Measurements from ENCODE around the gene KRTAP21-3.
"Not testable (repeated sequence)": the region's sequence is repeated elsewhere in the genome, so short reads cannot be mapped to it uniquely, and the experiment has no call there.

KRTAP21-3 gene, protein sequence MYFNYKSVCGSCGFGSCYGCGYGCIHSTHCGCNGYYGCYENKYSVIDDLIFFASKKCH

DNA sequence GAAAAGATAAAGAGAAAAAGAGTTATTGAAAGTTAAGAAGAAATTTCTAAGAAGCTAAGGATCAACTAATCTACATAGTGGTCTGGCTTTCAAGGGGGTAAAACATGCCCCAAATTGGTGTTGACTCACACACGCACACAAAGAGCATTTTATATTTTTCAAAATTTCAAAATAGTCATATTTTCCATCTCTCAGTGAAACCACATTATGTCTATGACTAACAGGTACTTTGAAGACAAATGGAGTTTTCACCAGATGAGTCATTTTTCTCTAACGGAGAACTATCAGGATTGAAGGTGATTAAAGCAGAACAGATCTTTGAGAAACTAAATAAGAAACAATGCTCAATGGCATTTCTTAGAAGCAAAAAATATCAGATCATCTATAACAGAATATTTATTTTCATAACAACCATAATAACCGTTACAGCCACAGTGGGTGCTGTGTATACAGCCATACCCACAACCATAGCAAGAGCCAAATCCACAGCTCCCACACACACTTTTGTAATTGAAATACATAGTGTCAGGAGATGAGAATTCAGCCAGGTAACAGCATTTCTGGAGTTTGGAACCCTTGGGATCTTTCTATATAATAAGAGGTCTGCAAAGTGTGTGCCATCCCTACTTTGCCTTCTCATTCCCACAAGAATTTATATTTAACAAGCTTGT lies at the start of gene KRTAP21-3:
KRTAP21-3 (minus strand) TSS at position 539 of the 671 bp plus-strand sequence; CDS start at position 521, 18 bp downstream.
- DNase-seq (ENCODE audit: low read depth in 3 of 3), result no peak

DNA sequence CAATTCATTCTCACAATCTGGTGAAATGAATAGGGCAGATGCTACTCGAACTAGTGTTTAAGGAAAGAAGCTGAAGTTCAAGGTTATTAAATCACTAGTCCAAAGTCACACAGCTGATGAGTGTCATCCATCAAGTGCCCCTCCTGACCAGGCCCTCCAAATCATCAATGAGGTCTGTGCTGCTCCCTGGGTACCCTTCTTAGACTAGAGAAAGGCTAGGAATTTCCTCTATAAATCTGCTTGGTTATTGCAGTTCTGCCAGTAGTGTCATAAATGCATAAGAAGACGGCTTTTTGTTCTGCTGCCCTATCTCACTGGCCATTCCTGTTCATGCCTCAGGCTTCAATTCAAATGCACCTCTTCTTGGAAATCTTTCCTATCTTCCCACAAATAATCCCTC lies 42.2 kb upstream of the KRTAP21-3 start:
- no peak for DNase-seq (ENCODE audit: low read depth in 3 of 3)

DNA sequence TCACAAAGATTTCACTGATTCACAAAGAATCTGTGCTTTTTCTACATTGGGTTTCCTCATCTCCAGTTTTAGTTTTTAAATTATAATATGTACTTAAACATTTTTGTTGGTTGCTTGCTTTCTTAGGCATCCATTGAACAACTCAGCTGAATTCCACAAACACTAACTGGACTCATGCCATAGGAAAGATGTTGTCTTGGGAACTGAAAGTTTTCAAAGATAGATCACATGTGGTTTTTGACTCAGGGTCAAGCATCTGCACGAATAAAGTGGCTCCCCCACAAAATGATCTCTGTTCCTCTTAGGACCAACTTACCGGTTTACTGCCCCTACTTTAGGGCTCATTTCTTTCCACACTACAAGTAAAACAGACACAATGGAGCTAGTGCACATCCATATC lies 39.7 kb upstream of the KRTAP21-3 start:
- no peak for DNase-seq (ENCODE audit: low read depth in 3 of 3)

DNA sequence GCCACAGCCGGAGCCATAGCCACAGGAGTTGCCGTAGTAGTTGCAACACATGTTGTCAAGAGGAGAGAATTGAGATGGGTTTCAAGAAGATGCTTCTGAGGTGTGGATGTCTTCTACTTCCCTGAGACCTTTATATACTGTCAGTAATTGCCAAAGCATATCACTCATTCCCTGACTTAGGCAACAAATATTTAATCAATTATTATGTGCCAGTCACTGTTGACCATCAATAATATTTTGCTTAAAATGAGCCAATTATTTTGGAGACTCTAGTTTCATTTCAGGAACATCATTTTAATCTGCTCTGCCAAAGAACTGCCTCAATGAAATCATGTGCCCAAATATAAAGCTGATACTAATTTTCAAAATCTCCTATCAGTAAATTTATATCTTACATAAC lies 36.8 kb upstream of the KRTAP21-3 start, which contains the start of gene KRTAP21-1:
KRTAP21-1 (minus strand) TSS at position 101 of the 400 bp plus-strand sequence; CDS start at position 51, 50 bp downstream.
- not testable (repeated sequence) for DNase-seq (ENCODE audit: low read depth in 3 of 3)

DNA sequence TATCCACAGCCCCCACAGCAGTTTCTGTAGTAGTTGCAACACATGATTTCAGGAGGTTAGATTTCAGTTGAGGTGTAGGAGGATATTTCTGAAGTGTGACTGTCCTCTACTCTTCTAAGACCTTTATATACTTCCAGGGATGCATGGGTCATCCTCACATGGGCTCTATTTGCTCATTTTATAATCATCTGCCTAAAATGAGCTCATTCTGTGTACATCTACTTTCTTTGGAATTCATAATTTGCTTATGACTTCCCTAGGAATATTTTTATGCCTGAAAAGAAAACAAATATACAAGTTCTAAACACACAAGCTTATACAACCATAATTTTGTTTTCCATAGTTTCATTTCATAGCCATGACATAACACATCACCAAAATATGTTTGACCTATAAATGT lies 28.6 kb upstream of the KRTAP21-3 start, which contains the start of gene KRTAP21-2:
KRTAP21-2 (minus strand) TSS at position 101 of the 400 bp plus-strand sequence; CDS start at position 44, 57 bp downstream.
- no peak for DNase-seq (ENCODE audit: low read depth in 3 of 3)

DNA sequence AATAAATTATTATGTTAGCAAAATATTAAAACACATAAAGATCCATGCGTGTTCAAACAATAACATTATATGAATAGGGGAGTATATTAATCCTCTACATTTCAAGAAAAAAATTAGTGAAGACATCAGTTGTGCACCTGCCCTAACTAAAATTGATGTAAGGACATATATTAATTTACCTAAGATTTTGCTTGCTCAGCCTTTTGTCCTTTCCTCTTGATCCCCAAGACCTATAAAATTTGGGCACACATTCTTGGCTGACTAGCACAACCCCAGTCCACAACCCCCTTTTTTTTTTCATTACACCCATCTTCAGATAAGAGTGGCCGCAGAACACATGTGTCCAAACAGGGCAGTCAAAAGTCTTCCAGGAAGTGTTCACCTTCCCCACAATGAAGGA lies 21.9 kb upstream of the KRTAP21-3 start:
- no peak for DNase-seq (ENCODE audit: low read depth in 3 of 3)

DNA sequence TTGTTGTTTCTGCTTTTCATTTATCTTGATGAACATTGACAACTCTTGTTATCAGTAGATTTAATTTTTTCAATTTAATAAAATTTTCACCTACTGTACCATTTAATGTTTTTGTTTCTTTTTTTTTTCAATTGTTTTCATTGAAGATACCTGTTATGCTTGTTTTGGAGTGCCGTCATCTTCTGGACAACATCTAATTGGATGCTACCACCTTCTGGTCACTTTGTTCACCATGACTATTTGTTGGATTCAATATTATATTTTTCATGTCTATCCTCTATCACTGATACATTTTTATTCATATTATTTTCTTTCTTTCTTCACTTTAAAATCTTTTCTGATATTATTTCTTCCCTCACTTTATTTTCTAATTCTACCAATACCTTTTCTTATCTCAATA lies 14.4 kb upstream of the KRTAP21-3 start:
- DNase-seq (ENCODE audit: low read depth in 3 of 3), result no peak

DNA sequence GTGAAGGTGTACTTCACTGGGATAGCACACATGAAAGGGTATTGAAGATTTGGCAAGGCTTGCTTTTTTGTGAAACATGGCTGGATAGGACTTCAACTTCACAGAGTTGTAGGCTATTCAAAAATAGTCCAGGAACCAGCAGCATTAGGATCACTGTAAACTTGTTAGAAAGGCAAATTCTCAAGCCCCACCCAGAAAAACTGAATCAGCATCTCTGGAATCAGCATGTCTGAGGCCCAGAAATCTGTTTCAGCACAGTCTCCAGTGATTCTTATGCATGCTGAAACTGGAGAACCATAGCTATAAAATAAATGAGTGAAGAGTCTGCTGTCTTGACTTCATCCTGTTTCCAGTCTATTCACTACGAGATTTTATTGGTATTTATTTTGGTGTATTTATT lies 8.1 kb upstream of the KRTAP21-3 start:
- no peak for DNase-seq (ENCODE audit: low read depth in 3 of 3)

DNA sequence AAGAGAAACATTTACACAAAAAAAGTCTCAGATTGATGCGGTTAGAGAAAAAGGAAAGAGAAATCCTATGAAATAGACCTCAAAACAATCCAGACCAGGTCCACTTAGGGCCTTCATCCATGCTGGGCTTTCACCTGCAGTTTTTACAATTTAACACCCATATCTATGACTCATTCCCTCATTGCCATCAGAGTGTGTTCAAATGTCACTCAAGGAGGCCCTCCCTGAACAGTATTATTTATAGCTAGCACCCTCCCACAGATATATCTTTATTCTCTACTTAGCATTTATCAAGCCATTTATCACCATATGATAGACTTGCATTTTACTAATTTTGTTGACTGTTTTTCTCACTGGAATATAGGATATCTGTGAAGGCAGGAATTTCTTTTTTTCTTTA lies 824 bp upstream of the KRTAP21-3 start:
- DNase-seq (ENCODE audit: low read depth in 3 of 3), result no peak

DNA sequence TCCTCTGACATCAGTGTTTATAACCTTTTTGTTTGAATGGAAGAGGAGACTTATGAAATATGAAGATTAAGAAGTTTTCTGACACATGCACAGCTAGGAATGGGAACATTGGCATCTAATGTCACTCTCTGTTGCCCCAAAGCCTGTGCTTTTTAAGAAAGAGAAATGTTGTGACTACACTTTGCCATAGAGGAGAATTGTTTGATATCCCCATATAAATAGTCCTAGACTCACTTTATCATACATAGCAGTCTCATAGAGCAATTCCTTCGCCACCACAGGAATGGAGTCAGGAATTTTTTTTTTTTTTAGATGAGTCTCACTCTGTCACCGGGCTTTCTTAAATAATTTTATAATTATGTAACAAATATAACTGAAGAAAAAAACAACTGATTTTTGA lies 1.5 kb downstream of the KRTAP21-3 start:
- no peak for DNase-seq (ENCODE audit: low read depth in 3 of 3)

DNA sequence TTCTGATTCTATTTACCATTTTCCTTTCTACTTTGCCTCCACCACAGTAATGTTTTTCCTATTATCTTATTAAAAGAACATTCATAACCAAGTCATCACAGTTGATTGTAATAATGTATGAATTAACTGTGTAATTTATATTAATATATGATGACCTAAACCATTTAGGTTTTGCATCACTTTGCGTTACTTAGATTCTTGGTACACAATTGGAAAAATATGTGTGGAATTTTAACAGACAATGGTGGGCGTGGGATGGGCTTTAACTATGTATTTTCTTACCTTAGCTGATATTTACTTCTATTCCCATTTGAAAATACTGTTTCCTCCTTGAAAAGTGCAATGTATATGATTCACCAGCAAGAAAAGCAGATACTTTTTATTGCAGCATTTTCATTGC lies 3.6 kb downstream of the KRTAP21-3 start:
- no peak for DNase-seq (ENCODE audit: low read depth in 3 of 3)

DNA sequence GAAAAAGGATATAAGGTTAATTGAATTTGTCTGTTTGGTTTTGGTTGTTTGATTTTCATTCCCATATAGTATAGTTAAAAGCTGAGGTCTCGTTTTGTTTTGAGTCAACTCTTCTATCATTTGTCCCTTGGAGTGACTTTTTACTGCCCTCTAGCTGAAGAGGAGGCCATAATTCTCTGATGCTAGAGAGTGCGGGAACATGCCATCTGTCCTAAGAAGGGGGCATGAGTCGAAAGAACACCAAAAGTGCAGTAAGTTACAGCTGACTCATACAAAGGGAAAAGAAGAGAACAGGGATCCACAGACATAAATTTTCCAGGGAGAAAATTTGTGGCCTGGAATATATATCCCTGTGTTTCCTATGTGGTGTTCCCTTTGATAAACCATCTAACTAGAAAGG lies 4.1 kb downstream of the KRTAP21-3 start:
- no peak for DNase-seq (ENCODE audit: low read depth in 3 of 3)

DNA sequence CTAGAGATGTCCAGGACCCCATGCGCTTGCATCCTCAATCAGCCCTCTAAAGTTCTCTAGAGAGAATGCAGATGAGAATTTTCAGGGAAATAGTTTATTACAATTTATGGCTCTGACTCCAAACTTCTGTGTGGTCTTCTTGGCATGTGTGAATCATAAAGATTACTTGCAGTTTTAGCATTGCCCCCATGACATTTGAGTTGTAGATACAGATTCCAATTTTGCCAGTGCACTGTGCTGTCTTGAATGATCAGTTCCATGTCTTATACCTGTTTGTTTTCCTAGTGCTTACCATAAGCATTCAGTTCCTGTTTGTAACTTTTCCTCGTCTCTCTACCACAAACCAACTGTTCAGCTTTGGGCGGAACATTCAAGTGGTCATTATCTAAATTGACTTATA lies 4.8 kb downstream of the KRTAP21-3 start:
- DNase-seq (ENCODE audit: low read depth in 3 of 3), result no peak

DNA sequence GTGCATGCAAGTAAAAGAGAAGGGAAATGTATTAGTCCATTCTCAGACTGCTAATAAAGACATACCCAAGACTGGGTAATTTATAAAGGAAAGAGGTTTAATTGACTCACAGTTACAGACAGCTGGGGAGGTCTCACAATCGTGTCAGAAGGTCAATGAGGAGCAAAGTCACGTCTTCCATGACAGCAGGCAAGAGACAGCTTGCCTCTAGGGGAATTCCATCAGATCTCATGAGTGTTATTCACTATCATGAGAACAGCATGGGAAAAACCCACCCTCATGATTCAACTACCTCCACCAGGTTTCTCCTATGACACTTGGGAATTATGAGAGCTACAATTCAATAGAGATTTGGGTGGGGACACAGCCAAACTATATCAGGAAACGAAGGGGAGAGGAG lies 8.1 kb downstream of the KRTAP21-3 start:
- DNase-seq (ENCODE audit: low read depth in 3 of 3), result peak in 2 of 3 donors; percentile 11 to 21

DNA sequence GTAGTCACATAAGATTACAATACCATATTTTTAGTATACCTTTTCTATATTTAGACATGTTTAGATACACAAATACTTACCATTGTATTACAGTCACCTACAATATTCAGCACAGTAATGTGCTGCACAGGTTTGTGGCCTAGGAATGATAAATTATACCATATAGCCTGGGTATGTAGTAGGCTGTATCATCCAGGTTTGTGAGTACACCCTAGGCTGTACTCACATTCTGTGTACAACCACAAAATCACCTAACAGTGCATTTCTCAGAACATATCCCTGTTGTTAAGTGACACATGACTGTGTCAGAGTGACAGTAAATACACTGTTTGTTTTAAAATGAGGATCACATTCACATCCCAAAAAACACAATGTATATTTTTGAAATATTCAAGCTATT lies 11.2 kb downstream of the KRTAP21-3 start:
- no peak for DNase-seq (ENCODE audit: low read depth in 3 of 3)

DNA sequence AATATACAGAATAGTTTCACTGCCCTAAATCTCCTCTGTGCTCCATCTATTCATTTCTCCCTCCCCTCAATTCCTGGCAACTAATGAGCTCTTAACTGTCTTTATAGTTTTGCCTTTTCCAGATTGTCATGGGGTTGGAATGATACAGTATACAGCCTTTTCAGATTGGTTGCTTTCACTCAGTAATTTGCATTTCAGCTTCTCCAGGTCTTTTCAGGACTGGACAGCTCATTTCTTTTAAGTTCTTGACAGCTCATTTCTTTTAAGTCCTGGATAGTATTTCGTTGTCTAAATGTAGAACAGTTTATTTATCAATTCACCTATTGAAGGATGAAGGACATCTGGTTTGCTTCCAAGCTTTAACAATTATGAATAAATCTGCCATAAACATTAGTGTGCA lies 22.6 kb downstream of the KRTAP21-3 start:
- no peak for DNase-seq (ENCODE audit: low read depth in 3 of 3)

DNA sequence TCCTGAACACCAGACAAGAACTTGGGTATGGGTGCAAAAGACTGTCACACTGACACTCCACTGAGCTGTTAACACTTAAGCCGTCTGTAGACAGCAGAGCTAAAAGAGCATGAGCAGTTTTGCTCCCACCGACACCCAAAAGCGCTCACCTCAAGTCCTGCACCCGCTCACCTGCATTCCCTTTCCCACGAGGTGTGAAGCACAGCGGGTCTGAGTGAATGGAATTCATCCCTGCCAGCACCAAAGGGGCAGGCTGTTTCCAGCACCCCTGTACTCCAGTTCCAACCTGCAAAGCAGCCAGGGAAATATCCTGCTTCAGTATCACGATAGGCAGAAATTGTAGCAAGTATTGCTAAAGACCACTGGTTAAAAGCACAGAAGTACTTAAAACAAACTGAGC lies 28.8 kb downstream of the KRTAP21-3 start:
- no peak for DNase-seq (ENCODE audit: low read depth in 3 of 3)

DNA sequence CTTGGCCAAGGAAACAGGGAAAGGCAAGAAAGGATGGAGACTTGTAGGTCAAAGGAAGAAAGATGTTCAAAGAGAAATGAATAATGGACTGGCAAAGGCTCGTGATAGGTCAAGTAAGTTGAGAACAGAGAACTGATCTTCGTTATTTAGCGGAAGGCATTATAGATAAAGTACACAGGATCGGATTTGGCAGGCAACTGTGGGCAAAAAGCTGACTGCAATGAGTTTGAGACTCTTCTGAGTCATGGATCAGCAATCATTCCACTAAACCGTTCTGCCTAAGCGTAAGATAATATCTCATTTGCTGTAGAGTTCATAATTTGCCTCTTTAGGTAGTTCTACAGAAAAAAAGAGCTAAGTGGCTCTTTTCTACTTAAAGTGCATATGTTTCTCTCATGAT lies 34.1 kb downstream of the KRTAP21-3 start:
- no peak for DNase-seq (ENCODE audit: low read depth in 3 of 3)

DNA sequence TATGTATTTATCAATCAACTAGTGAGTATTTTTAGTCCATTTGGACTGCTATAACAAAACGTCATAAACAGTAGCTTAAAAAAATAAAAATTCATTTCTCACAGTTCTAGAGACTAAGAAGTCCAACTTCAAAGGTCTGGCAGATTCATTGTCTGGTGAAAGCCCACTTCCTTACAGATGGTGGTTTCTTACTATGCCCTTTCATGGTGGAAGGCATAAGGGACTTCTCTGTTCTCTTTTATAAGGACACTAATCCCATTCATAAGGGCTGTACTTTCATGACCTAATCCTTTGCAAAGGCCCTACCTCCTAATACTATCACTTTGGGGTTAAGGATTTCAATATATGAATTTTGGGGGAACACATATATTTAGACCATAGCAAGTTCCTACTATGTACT lies 38.0 kb downstream of the KRTAP21-3 start:
- no peak for DNase-seq (ENCODE audit: low read depth in 3 of 3)

DNA sequence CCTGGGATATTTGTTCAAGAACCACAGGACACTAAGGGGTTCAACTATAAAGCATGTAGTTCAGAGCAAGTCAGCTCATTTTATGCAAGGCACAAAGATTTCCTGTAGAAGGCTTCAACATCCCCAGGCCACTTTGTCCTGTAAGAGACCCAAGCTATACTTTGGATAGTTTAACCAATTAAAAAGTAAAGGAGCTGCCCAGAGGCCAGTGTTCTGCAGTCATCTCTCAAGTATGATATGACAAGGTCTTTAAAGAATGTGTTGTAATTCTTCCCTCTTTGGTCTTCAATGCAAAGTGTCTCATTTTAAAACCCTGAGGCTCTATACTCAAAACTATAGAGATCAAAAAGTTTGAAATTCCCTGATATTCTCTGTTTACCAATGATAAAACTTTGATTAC lies 41.8 kb downstream of the KRTAP21-3 start:
- DNase-seq (ENCODE audit: low read depth in 3 of 3), result no peak

DNA sequence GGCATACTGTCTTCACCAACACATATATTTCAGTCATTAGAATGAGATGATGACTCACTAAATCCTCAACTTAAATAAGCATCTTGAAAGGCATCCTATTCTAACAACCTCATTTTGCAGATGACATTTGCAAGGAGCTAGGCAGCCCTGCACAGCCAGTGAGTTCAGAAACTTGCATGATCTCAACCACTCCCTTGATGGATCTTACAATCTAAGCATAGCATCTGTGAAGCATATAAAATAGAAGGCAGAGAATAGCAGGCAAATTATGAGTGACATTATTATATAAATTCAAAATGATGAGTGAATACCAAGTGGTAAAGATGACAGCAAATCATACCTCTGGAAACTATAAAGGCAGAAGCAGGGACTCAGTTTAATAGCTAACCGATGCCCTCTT lies 44.3 kb downstream of the KRTAP21-3 start:
- no peak for DNase-seq (ENCODE audit: low read depth in 3 of 3)

DNA sequence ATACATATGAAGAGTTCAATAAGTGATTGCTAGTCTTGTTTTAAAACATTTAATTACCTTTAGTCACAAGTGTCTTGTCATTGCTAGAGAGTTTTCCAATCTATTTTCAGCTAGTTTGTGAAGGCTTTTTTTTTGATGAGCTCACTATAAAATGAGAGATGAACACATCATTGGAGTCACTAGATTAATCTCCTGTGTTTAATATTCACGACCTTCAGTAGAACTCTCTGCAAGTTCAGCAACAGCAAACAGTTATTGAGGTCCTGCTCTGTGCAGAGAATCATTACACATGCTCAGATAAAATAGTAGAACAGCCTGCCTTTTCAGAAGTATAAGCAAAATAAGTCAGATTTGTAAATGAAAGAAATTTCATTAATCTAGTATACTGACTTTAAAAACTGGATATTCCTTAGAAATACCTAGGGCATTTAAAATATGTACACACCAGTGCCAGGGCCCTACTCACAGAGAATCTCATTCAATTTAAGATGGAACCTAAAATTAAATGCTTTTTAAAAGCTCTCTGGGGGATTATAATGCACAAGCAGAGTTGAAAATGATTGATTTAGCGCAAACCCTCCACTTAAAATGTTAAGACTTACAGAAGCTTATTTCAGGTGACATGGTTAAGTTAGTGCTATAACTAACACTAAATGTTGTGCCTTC lies 45.5 kb downstream of the KRTAP21-3 start:
- DNase-seq (ENCODE audit: low read depth in 3 of 3), result no peak

DNA sequence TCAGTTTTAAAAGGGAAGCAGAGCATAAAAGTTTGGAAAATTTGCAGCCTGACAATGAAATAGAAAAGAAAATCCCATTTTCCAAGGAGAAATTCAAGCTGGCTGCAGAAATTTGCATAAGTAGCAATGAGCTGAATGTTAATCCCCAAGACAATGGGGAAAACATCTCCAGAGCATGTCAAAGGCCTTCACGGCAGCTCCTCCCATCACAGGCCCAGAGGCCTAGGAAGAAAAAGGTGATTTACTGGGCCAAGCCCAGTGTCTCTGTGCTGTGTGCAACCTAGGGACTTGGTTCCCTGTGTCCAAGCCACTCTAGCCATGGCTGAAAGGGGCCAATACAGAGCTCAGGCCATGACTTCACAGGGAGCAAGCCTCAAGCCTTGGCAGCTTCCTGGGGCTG lies 49.8 kb downstream of the KRTAP21-3 start:
- no peak for DNase-seq (ENCODE audit: low read depth in 3 of 3)
